Esophagus (tissue), 2 donors: Measurements from ENCODE around the gene KBTBD4. TPM values are rescaled to one million over a fixed set of nuclear protein-coding genes. Genes with fewer than 3 reads are reported as not detected.
A peak's percentile ranks its signal among the peaks of the same experiment; 100 is the strongest.

Experiments used
- H3K27ac ChIP-seq, 2 donors: one replicate each; pipeline ENCODE4 v1.5.1; 2013; ENCODE audit warnings: low read depth in 2 of 2, mild to moderate bottlenecking in 2 of 2, inconsistent platforms in 1 of 2, low read length in 1 of 2, moderate library complexity in 1 of 2
- H3K27me3 ChIP-seq, 2 donors: one replicate each; pipeline ENCODE4 v1.6.1; 2013; ENCODE audit warnings: low read length in 2 of 2, control low read depth in 1 of 2, mild to moderate bottlenecking in 1 of 2; ENCODE audit not compliant: insufficient read depth in 2 of 2, control insufficient read depth in 1 of 2
- H3K36me3 ChIP-seq, 2 donors: one replicate each; pipeline ENCODE4 v1.6.1; 2013; ENCODE audit warnings: low read length in 1 of 2; ENCODE audit not compliant: control insufficient read depth in 2 of 2, insufficient read depth in 2 of 2
- H3K4me1 ChIP-seq, 2 donors: one replicate each; pipeline ENCODE4 v1.6.1; 2013; ENCODE audit warnings: low read length in 1 of 2; ENCODE audit not compliant: control insufficient read depth in 2 of 2, insufficient read depth in 2 of 2
- H3K4me3 ChIP-seq, 2 donors: one replicate each; pipeline ENCODE4 v1.5.1; 2013; ENCODE audit warnings: low read length in 2 of 2, mild to moderate bottlenecking in 2 of 2, low read depth in 1 of 2, moderate library complexity in 1 of 2
- H3K9me3 ChIP-seq, 2 donors: one replicate each; pipeline ENCODE4 v1.6.1; 2013; ENCODE audit warnings: mild to moderate bottlenecking in 2 of 2, low read depth in 1 of 2, low read length in 1 of 2, moderate library complexity in 1 of 2; ENCODE audit not compliant: control insufficient read depth in 2 of 2, insufficient read depth in 1 of 2
- WGBS, 2 donors: extraction: QIAGEN DNeasy Blood & Tissue Kit; methylation state at CpG; one replicate each; pipeline ENCODE4 v1.1.7; 2013; 5-methylcytosine and 5-hydroxymethylcytosine counted together
- polyA plus RNA-seq, 2 donors: library from polyadenylated mRNA; stranded (reverse); fragments of 200-250 nt; gene quantifications; one replicate each; pipeline ENCODE4 v1.2.3, GENCODE V29; 2013
- donor health status: healthy with polysubstance abuse.
- donor health status: Bipolar disorder and iron deficiency.

The KBTBD4 gene
- polyA plus RNA-seq: 10 to 100 TPM in 1 of 2 donors, 1 to 10 TPM in 1; 3.6 to 10.2 TPM

- H3K4me1 ChIP-seq: peaks cover 2 to 3% of the 10 kb centered on the region in 2 donors
- H3K9me3 ChIP-seq: no peaks in the 10 kb centered on the region
- H3K27me3 ChIP-seq: no peaks in the 10 kb centered on the region
- H3K27ac ChIP-seq: peak within 1 kb of the TSS; percentile 91 to 95
- H3K4me3 ChIP-seq: peak within 1 kb of the TSS; percentile 68 to 100
- 1% methylated on average over 66 to 72 of the region's 72 CpGs for WGBS, 2 donors
- H3K36me3 ChIP-seq: peaks cover 13 to 28% of the 10 kb centered on the region in 2 donors
Measured at GRCh38 chr11:47578524-47579494, at the start of gene KBTBD4, which contains the start of gene NDUFS3. Gene KBTBD4 (minus strand): TSS chr11:47578970. CDS start chr11:47578951, 19 bp downstream. Gene NDUFS3 (plus strand): TSS chr11:47579074. CDS start chr11:47579092, 18 bp downstream.

GRCh38 chr11:47628026-47628425, 49.3 kb upstream of the KBTBD4 start:
- Histone ChIP-seq H3K36me3 (peaks cover 11 to 19% of the 10 kb centered on the region in 2 donors), H3K4me1 (no peaks in the 10 kb centered on the region), H3K4me3 (no peak overlapping the region), H3K9me3 (no peaks in the 10 kb centered on the region), H3K27me3 (no peaks in the 10 kb centered on the region), H3K27ac (no peak overlapping the region)
- WGBS, 2 donors: 84 to 87% methylated on average over 4 of the region's 4 CpGs

- no peaks in the 10 kb centered on the region for H3K4me1 ChIP-seq
- peaks cover 17 to 22% of the 10 kb centered on the region in 2 donors for H3K36me3 ChIP-seq
- no peaks in the 10 kb centered on the region for H3K9me3 ChIP-seq
- H3K27ac ChIP-seq: no peak overlapping the region
- H3K4me3 ChIP-seq: no peak overlapping the region
- WGBS, 2 donors: 98% methylated on average over 8 of the region's 8 CpGs
- H3K27me3 ChIP-seq: no peaks in the 10 kb centered on the region
Measured at GRCh38 chr11:47626234-47626633, 47.5 kb upstream of the KBTBD4 start.

- H3K27ac ChIP-seq: no peak overlapping the region
- no peaks in the 10 kb centered on the region for H3K9me3 ChIP-seq
- H3K4me3 ChIP-seq: no peak overlapping the region
- H3K36me3 ChIP-seq: peaks cover 7 to 15% of the 10 kb centered on the region in 2 donors
- no peaks in the 10 kb centered on the region for H3K4me1 ChIP-seq
- no peaks in the 10 kb centered on the region for H3K27me3 ChIP-seq
- WGBS, 2 donors: 87 to 92% methylated on average over 2 of the region's 2 CpGs
Measured at GRCh38 chr11:47620836-47621378, 42.1 kb upstream of the KBTBD4 start.

- Histone ChIP-seq H3K27ac (no peak overlapping the region), H3K27me3 (no peaks in the 10 kb centered on the region), H3K4me3 (no peak overlapping the region), H3K9me3 (no peaks in the 10 kb centered on the region), H3K36me3 (peaks cover 7 to 11% of the 10 kb centered on the region in 2 donors), H3K4me1 (no peaks in the 10 kb centered on the region)
- 37 to 39% methylated on average over 3 of the region's 3 CpGs for WGBS, 2 donors
Measured at GRCh38 chr11:47617417-47617809, 38.6 kb upstream of the KBTBD4 start.

- no peak overlapping the region for H3K4me3 ChIP-seq
- no peaks in the 10 kb centered on the region for H3K4me1 ChIP-seq
- H3K36me3 ChIP-seq: peaks cover 5 to 11% of the 10 kb centered on the region in 2 donors
- H3K9me3 ChIP-seq: no peaks in the 10 kb centered on the region
- 89 to 90% methylated on average over 10 of the region's 10 CpGs for WGBS, 2 donors
- H3K27me3 ChIP-seq: no peaks in the 10 kb centered on the region
- H3K27ac ChIP-seq: no peak overlapping the region
Measured at GRCh38 chr11:47616726-47617416, 38.1 kb upstream of the KBTBD4 start.

- Histone ChIP-seq H3K27me3 (no peaks in the 10 kb centered on the region), H3K36me3 (peaks cover 1 to 5% of the 10 kb centered on the region in 2 donors), H3K4me1 (no peaks in the 10 kb centered on the region)
Measured at GRCh38 chr11:47615249-47615648, 36.5 kb upstream of the KBTBD4 start.

GRCh38 chr11:47611348-47611794, 32.6 kb upstream of the KBTBD4 start:
- Histone ChIP-seq H3K27ac (no peak overlapping the region), H3K4me3 (no peak overlapping the region), H3K36me3 (no peaks in the 10 kb centered on the region), H3K9me3 (no peaks in the 10 kb centered on the region), H3K27me3 (no peaks in the 10 kb centered on the region), H3K4me1 (no peaks in the 10 kb centered on the region)
- 76 to 78% methylated on average over 6 of the region's 6 CpGs for WGBS, 2 donors

More at GRCh38 chr11:47615249-47615648, 36.5 kb upstream of the KBTBD4 start:
- Histone ChIP-seq H3K9me3 (no peaks in the 10 kb centered on the region), H3K4me3 (no peak overlapping the region), H3K27ac (no peak overlapping the region)

- H3K36me3 ChIP-seq: no peaks in the 10 kb centered on the region
- no peaks in the 10 kb centered on the region for H3K4me1 ChIP-seq
- no peak overlapping the region for H3K4me3 ChIP-seq
- no peak overlapping the region for H3K27ac ChIP-seq
- WGBS, 2 donors: 69 to 72% methylated on average over 3 of the region's 3 CpGs
- H3K27me3 ChIP-seq: no peaks in the 10 kb centered on the region
- H3K9me3 ChIP-seq: no peaks in the 10 kb centered on the region
Measured at GRCh38 chr11:47609675-47610074, 30.9 kb upstream of the KBTBD4 start.
